GM19035 (cell line): Measurements from ENCODE around the gene NAV2.

Experiments used
- ATAC-seq: cut with Tn5 transposase; IDR thresholded peaks from one replicate; pipeline ENCODE4 v1.9.1; 2021; ENCODE audit not compliant: unreplicated experiment

Gene NAV2

GRCh38 chr11:19963697-19964387 is 251.2 kb downstream of the NAV2 start:
- no peak for ATAC-seq

- ATAC-seq: no peak
These were observed 253.8 kb downstream of the NAV2 start for GRCh38 chr11:19966441-19966840.

- ATAC-seq: no peak
These were observed 254.3 kb downstream of the NAV2 start for GRCh38 chr11:19966927-19967326.

- no peak for ATAC-seq
These were observed 255.2 kb downstream of the NAV2 start for GRCh38 chr11:19967787-19968186.

GRCh38 chr11:19968860-19969259 is 256.2 kb downstream of the NAV2 start:
- ATAC-seq: no peak

- no peak for ATAC-seq
These were observed 258.3 kb downstream of the NAV2 start for GRCh38 chr11:19970944-19971343.

- no peak for ATAC-seq
These were observed 259.5 kb downstream of the NAV2 start for GRCh38 chr11:19972091-19972490.

- no peak for ATAC-seq
These were observed 260.0 kb downstream of the NAV2 start for GRCh38 chr11:19972651-19973050.

- no peak for ATAC-seq
These were observed 260.5 kb downstream of the NAV2 start for GRCh38 chr11:19973136-19973635.

- no peak for ATAC-seq
These were observed 262.2 kb downstream of the NAV2 start for GRCh38 chr11:19974886-19975285.

- ATAC-seq: no peak
These were observed 262.9 kb downstream of the NAV2 start for GRCh38 chr11:19975414-19975990.

- no peak for ATAC-seq
These were observed 263.8 kb downstream of the NAV2 start for GRCh38 chr11:19976281-19976941.

GRCh38 chr11:19977941-19978340 is 265.3 kb downstream of the NAV2 start:
- ATAC-seq: no peak

GRCh38 chr11:19978668-19979518 is 266.3 kb downstream of the NAV2 start:
- peak; percentile 70 for ATAC-seq

- ATAC-seq: peak; percentile 74
These were observed 266.8 kb downstream of the NAV2 start for GRCh38 chr11:19979519-19979845.

GRCh38 chr11:19980388-19980787 is 267.8 kb downstream of the NAV2 start:
- no peak for ATAC-seq

GRCh38 chr11:19980957-19981669 is 268.5 kb downstream of the NAV2 start:
- ATAC-seq: no peak

- no peak for ATAC-seq
These were observed 270.3 kb downstream of the NAV2 start for GRCh38 chr11:19982774-19983495.

- no peak for ATAC-seq
These were observed 271.6 kb downstream of the NAV2 start for GRCh38 chr11:19984048-19984742.
